H1 (cell line): Measurements from ENCODE around the gene ZBTB7B. TPM values are rescaled to one million over a fixed set of nuclear protein-coding genes. Genes with fewer than 3 reads are reported as not detected.

Source experiments
- CTCF ChIA-PET: fragments of 300-600 bp; sonication (Branson Sonifier 250); formaldehyde crosslinking; loops from one replicate; lab custom pipeline; 2021; ENCODE audit not compliant: partially characterized antibody; lab: Charles Lee
- POLR2A ChIA-PET: fragments of 300-600 bp; sonication (Branson Sonifier 250); formaldehyde crosslinking; loops from one replicate; lab custom pipeline; 2021; ENCODE audit warnings: inconsistent platforms; ENCODE audit not compliant: partially characterized antibody; lab: Charles Lee
- DNase-seq, 2 experiments: peaks; one replicate each; pipeline versions ENCODE4 v3.0.0 to v3.0.0-alpha.2; 2010 to 2022; ENCODE audit warnings: low spot score in 2 of 2, low read depth in 1 of 2, mixed read lengths in 1 of 2
- FAIRE-seq: peaks from 2 replicates; lab custom pipeline; 2011; peaks lifted over from hg19 to GRCh38; lab: Jason Lieb, UNC
- H2AFZ ChIP-seq: 2 replicates; pipeline ENCODE4 v1.8.1; 2012; ENCODE audit warnings: low read length, inconsistent platforms
- H2AK5ac ChIP-seq: 2 replicates; pipeline ENCODE4 v1.6.1; 2013; ENCODE audit warnings: low read depth, low read length
- H2BK120ac ChIP-seq: replicated peaks from 2 replicates; pipeline ENCODE3; 2013; ENCODE audit warnings: low read depth, low read length, inconsistent platforms
- H2BK12ac ChIP-seq: 2 replicates; pipeline ENCODE4 v1.6.1; 2013; ENCODE audit warnings: low read depth, low read length
- H2BK15ac ChIP-seq: 2 replicates; pipeline ENCODE4 v1.6.1; 2013; ENCODE audit warnings: low read length
- H2BK20ac ChIP-seq: 2 replicates; pipeline ENCODE4 v1.6.1; 2013; ENCODE audit warnings: low read length
- H2BK5ac ChIP-seq: 2 replicates; pipeline ENCODE4 v1.6.1; 2013; ENCODE audit warnings: low read depth, low read length
- H3K14ac ChIP-seq: 2 replicates; pipeline ENCODE4 v1.6.1; 2013; ENCODE audit warnings: inconsistent platforms; ENCODE audit not compliant: insufficient read length
- H3K18ac ChIP-seq: 2 replicates; pipeline ENCODE4 v1.6.1; 2013; ENCODE audit warnings: low read length; ENCODE audit errors: extremely low read depth
- H3K23ac ChIP-seq: 2 replicates; pipeline ENCODE4 v1.6.1; 2013; ENCODE audit warnings: inconsistent platforms; ENCODE audit not compliant: insufficient read length
- H3K23me2 ChIP-seq: 2 replicates; pipeline ENCODE4 v1.6.1; 2013; ENCODE audit warnings: low read depth, low read length
- H3K27ac ChIP-seq: 2 replicates; pipeline ENCODE4 v1.6.1; 2011; ENCODE audit warnings: low read depth, low read length, inconsistent platforms
- H3K27me3 ChIP-seq, 4 experiments: replicated peaks in 1 of 4; 1 replicate in 1 of 4; 2 replicates in 3 of 4; pipeline versions ENCODE4 v1.6.1 to v1.8.1; 2011 to 2013; ENCODE audit warnings: low read length in 3 of 4, mild to moderate bottlenecking in 3 of 4, inconsistent platforms in 2 of 4, mixed read lengths in 2 of 4, moderate library complexity in 1 of 4; ENCODE audit not compliant: control insufficient read depth in 3 of 4, insufficient read depth in 3 of 4; ENCODE audit errors: extremely low read depth in 1 of 4
- H3K36me3 ChIP-seq, 4 experiments: 2 replicates each; pipeline versions ENCODE4 v1.6.1 to v1.8.1; 2011 to 2013; ENCODE audit warnings: mild to moderate bottlenecking in 4 of 4, low read length in 3 of 4, moderate library complexity in 2 of 4, control low read depth in 1 of 4, inconsistent platforms in 1 of 4; ENCODE audit not compliant: insufficient read depth in 4 of 4, control insufficient read depth in 2 of 4
- H3K4ac ChIP-seq: replicated peaks from 2 replicates; pipeline ENCODE3; 2013; ENCODE audit warnings: low read length, low read depth, mixed read lengths, inconsistent platforms; ENCODE audit not compliant: insufficient read length
- H3K4me1 ChIP-seq, 4 experiments: replicated peaks in 1 of 4; 1 replicate in 1 of 4; 2 replicates in 3 of 4; pipeline versions ENCODE4 v1.6.1 to v1.8.1; 2011 to 2013; ENCODE audit warnings: low read length in 3 of 4, inconsistent platforms in 2 of 4, mixed read lengths in 1 of 4; ENCODE audit not compliant: insufficient read depth in 4 of 4, control insufficient read depth in 3 of 4
- H3K4me2 ChIP-seq, 2 experiments: 2 replicates each; pipeline versions ENCODE4 v1.6.1 to v1.8.1; 2011 to 2013; ENCODE audit warnings: low read depth in 2 of 2, low read length in 2 of 2, control low read depth in 1 of 2, inconsistent platforms in 1 of 2, mild to moderate bottlenecking in 1 of 2; ENCODE audit not compliant: insufficient read depth in 1 of 2
- H3K4me3 ChIP-seq, 4 experiments: fragments of 200-600, 300-600 bp in 1 of 4; sonication (generic), shearing (Covaris generic), sonication (Bioruptor Twin) in 1 of 4; 2 replicates each; pipeline versions ENCODE4 v1.5.1 to v1.8.1; 2011 to 2016; ENCODE audit warnings: low read length in 4 of 4, low read depth in 3 of 4, control low read depth in 2 of 4, inconsistent platforms in 2 of 4, mild to moderate bottlenecking in 2 of 4, mixed read lengths in 1 of 4, moderate library complexity in 1 of 4; ENCODE audit not compliant: insufficient read depth in 2 of 4; ENCODE audit errors: extremely low read depth in 1 of 4
- H3K56ac ChIP-seq: replicated peaks from 2 replicates; pipeline ENCODE3; 2013; ENCODE audit warnings: low read depth, mild to moderate bottlenecking, mixed read lengths, low read length, inconsistent platforms; ENCODE audit not compliant: insufficient read length
- H3K79me1 ChIP-seq: 2 replicates; pipeline ENCODE4 v1.6.1; 2013; ENCODE audit warnings: low read depth, low read length, control low read depth
- H3K79me2 ChIP-seq, 2 experiments: 2 replicates each; pipeline versions ENCODE4 v1.6.1 to v1.8.1; 2012 to 2013; ENCODE audit warnings: low read length in 2 of 2, mild to moderate bottlenecking in 2 of 2, inconsistent platforms in 1 of 2; ENCODE audit not compliant: insufficient read depth in 2 of 2, control insufficient read depth in 1 of 2
- H3K9ac ChIP-seq, 4 experiments: replicated peaks in 1 of 4; 1 replicate in 1 of 4; 2 replicates in 3 of 4; pipeline versions ENCODE4 v1.6.1 to v1.8.1; 2011 to 2013; ENCODE audit warnings: low read depth in 3 of 4, low read length in 3 of 4, control low read depth in 2 of 4, mild to moderate bottlenecking in 2 of 4, moderate library complexity in 2 of 4, inconsistent platforms in 1 of 4; ENCODE audit errors: extremely low read depth in 1 of 4
- H3K9me3 ChIP-seq, 2 experiments: 2 replicates each; pipeline versions ENCODE4 v1.6.1 to v1.8.1; 2012 to 2013; ENCODE audit warnings: mild to moderate bottlenecking in 2 of 2, moderate library complexity in 2 of 2, control low read depth in 1 of 2, inconsistent platforms in 1 of 2, low read depth in 1 of 2, low read length in 1 of 2, mixed read lengths in 1 of 2; ENCODE audit not compliant: insufficient read depth in 2 of 2
- H4K20me1 ChIP-seq, 2 experiments: replicated peaks in 1 of 2; 2 replicates each; pipeline versions ENCODE3 to v1.8.1; 2011 to 2013; ENCODE audit warnings: inconsistent platforms in 2 of 2, low read length in 2 of 2, mild to moderate bottlenecking in 1 of 2; ENCODE audit not compliant: insufficient read depth in 2 of 2, control insufficient read depth in 1 of 2
- H4K5ac ChIP-seq: 2 replicates; pipeline ENCODE4 v1.6.1; 2013; ENCODE audit warnings: low read length, low read depth, mixed read lengths, inconsistent platforms; ENCODE audit not compliant: insufficient read length
- H4K8ac ChIP-seq: 2 replicates; pipeline ENCODE4 v1.8.0; 2013; ENCODE audit warnings: mild to moderate bottlenecking, moderate library complexity, low read length, inconsistent platforms; ENCODE audit not compliant: insufficient read depth; ENCODE audit errors: extremely low read depth
- H4K91ac ChIP-seq: replicated peaks from 2 replicates; pipeline ENCODE3; 2013; ENCODE audit warnings: low read length, mixed read lengths, inconsistent platforms; ENCODE audit not compliant: insufficient read length
- BRCA1 ChIP-seq: IDR thresholded peaks from 2 replicates; pipeline ENCODE4 v1.6.1; 2012; ENCODE audit warnings: low read depth, low read length, improper control_type of control experiment
- POLR2A ChIP-seq, 2 experiments: IDR thresholded peaks; 1 replicate in 1 of 2; 2 replicates in 1 of 2; pipeline ENCODE4 v1.6.1; 2011; ENCODE audit warnings: low read depth in 2 of 2, low read length in 2 of 2, mild to moderate bottlenecking in 2 of 2; ENCODE audit errors: control extremely low read depth in 1 of 2
- POLR2AphosphoS5 ChIP-seq: IDR thresholded peaks from 2 replicates; pipeline ENCODE4 v1.6.1; 2011; ENCODE audit warnings: low read depth, low read length
- WGBS, 2 experiments: shearing (Covaris generic) in 1 of 2; methylation state at CpG; one replicate each; pipeline versions ENCODE4 v1.1.6 to v1.1.7; 2013 to 2015; ENCODE audit warnings: low lambda C conversion rate in 2 of 2, mixed read lengths in 2 of 2, inconsistent platforms in 1 of 2, low coverage in 1 of 2, missing lambda C conversion rate in 1 of 2; ENCODE audit not compliant: insufficient replicate concordance in 2 of 2, insufficient coverage in 1 of 2, insufficient read length in 1 of 2; ENCODE audit errors: extremely low coverage in 1 of 2, missing lambda C conversion rate in 1 of 2; 5-methylcytosine and 5-hydroxymethylcytosine counted together
- polyA plus RNA-seq, 7 experiments: library from polyadenylated mRNA; depleted of rRNA in 3 of 7; stranded (reverse) in 5 of 7; unstranded in 2 of 7; fragments of >200 nt in 5 of 7; fragments of 200-250 nt in 2 of 7; gene quantifications; 1 replicate in 5 of 7; 2 replicates in 1 of 7; 4 replicates in 1 of 7; pipeline versions ENCODE4 v1.2.1 to v1.2.3, GENCODE V29; 2011 to 2013; ENCODE audit warnings: missing spikeins in 2 of 7, mixed read lengths in 2 of 7
- total RNA-seq: library from RNA; stranded (reverse); fragmentation: NEBNext Ultra II Directional; extraction: Animal tissue kit (Norgen Biotek cat#: 25700); gene quantifications from 2 replicates; pipeline ENCODE4 v1.2.1, GENCODE V29; 2021

Gene ZBTB7B
- total and polyA plus RNA-seq, 2 of the 8 experiments (the other 6 are each of a cell fraction or from before 2014, with no cell fraction given), result 24.5 to 36.9 TPM

DNA sequence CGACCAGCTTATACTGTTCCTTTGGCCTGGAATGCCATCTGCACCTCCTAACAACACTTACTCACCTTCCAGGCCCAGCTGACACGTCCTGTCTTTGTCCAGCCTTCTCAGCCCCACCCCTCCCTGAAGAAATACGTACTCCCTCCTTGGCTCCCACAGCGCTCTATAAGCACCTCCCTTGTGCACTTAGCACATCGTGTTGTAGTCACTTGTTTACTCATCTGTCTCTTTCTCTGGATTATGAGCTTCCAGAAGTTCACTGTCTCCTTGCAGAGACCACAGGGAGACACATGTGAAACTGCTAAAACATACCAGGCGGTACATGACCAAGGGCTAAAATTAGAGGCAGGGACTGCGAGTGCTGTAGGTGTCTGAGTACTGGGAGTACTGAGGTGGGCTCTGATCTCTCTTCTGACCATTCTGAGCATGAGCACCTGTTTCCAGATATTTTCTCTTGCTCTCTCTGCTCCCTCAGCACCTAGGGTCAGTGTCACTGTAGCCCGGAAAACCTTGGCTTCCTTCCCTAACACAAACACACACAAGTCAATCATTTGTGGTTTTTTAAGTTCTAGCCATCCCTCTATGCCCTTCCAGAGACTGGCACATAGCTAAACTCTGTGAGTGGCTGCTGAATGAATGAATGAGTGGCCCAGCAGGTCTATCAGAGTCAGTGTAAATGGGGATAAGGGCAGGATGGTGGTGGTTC lies 36.2 kb downstream of the ZBTB7B start:
- Histone ChIP-seq H3K79me1 (no peaks in the 10 kb centered on the region; the same call in 1 of the 2 replicates), H4K5ac (no peak overlapping the region), H2BK20ac (no peak overlapping the region), H4K20me1 (no peaks in the 10 kb centered on the region), H3K79me2 (no peaks in the 10 kb centered on the region), H2BK12ac (no peak overlapping the region), H2BK120ac (no peak overlapping the region), H2AK5ac (no peak overlapping the region), H3K9ac (no peak overlapping the region), H4K8ac (no peak overlapping the region), H3K14ac (no peak overlapping the region), H4K91ac (no peak overlapping the region), H3K4me2 (no peak overlapping the region), H3K27ac (no peak overlapping the region), H2BK15ac (peak overlapping the region; percentile 63; the same call in 1 of the 2 replicates), H3K56ac (no peak overlapping the region), H3K23ac (no peak overlapping the region), H3K9me3 (no peaks in the 10 kb centered on the region), H3K27me3 (peaks cover 0 to 2% (median 0%) of the 10 kb centered on the region in 4 experiments; a peak in 3 of 7 replicates), H3K4ac (no peak overlapping the region), H3K18ac (no peak overlapping the region), H2BK5ac (no peak overlapping the region), H3K23me2 (no peaks in the 10 kb centered on the region), H3K4me1 (no peaks in the 10 kb centered on the region), H2AFZ (no peak overlapping the region), H3K36me3 (no peaks in the 10 kb centered on the region), H3K4me3 (no peak overlapping the region)
- TF ChIP-seq POLR2AphosphoS5, result no peak
- no peak for TF ChIP-seq BRCA1
- no peak for TF ChIP-seq POLR2A (IDR thresholded peaks at IDR 0.05; ENCODE audit: control extremely low read depth in 1 of 2, low read depth in 2 of 2, low read length in 2 of 2)
- DNase-seq (no peak), FAIRE-seq (no peak)
- WGBS, 2 experiments, result 73% methylated on average over 8 of the region's 8 CpGs; no CpG with 5 or more reads in 1 of the 2 experiments
- ChIA-PET CTCF (interaction anchor here (1.3 to 32.4 kb wide), 7 partner anchors 24 to 53 kb away, joined by 3 to 907 read pairs (median 11); partner anchors contain the start of genes ADAM15, EFNA3, EFNA4 and LENEP), POLR2A (interaction anchor here (0.8 to 8.8 kb wide), 4 partner anchors 12 to 44 kb away, joined by 3 to 60 read pairs (median 4); partner anchors contain the start of gene ADAM15)
